WTC11 (cell line): ENCODE data around the gene AKTIP.

ENCODE experiments used
- CTCF ChIP-seq: fragments of 200-600 bp; IDR thresholded peaks from 2 replicates; pipeline ENCODE4 v1.8.0; 2022; ENCODE audit warnings: antibody characterized with exemption
- E2F4 ChIP-seq: sonication (generic); formaldehyde crosslinking; IDR thresholded peaks from 2 replicates; pipeline ENCODE4 v1.8.1; 2022; ENCODE audit warnings: low read depth, mild to moderate bottlenecking, moderate library complexity, missing genetic modification reagents, borderline replicate concordance
- IRF1 ChIP-seq: sonication (generic); formaldehyde crosslinking; IDR thresholded peaks from 2 replicates; pipeline ENCODE4 v1.8.0; 2023; ENCODE audit warnings: missing genetic modification reagents
- PRRX2 ChIP-seq: fragments of 250-450 bp; sonication (Bioruptor Pico); IDR thresholded peaks from 2 replicates; pipeline ENCODE4 v1.8.0; 2021; ENCODE audit warnings: mild to moderate bottlenecking
- TF ChIP-seq, protein P1 (sequence below): sonication (generic); formaldehyde crosslinking; IDR thresholded peaks from 2 replicates; pipeline ENCODE4 v1.8.0; 2022; ENCODE audit warnings: mild to moderate bottlenecking, missing genetic modification reagents
- TF ChIP-seq, protein P2 (sequence below): sonication (generic); formaldehyde crosslinking; IDR thresholded peaks from 2 replicates; pipeline ENCODE4 v1.8.1; 2023; ENCODE audit warnings: mild to moderate bottlenecking, missing genetic modification reagents, borderline replicate concordance

- TF ChIP-seq CTCF (no peak), PRRX2 (CRISPR knock-in tag) (no peak), E2F4 (no peak), IRF1 (no peak)
- TF ChIP-seq, protein P1, sequence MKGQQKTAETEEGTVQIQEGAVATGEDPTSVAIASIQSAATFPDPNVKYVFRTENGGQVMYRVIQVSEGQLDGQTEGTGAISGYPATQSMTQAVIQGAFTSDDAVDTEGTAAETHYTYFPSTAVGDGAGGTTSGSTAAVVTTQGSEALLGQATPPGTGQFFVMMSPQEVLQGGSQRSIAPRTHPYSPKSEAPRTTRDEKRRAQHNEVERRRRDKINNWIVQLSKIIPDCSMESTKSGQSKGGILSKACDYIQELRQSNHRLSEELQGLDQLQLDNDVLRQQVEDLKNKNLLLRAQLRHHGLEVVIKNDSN = no peak
- TF ChIP-seq, protein P2, sequence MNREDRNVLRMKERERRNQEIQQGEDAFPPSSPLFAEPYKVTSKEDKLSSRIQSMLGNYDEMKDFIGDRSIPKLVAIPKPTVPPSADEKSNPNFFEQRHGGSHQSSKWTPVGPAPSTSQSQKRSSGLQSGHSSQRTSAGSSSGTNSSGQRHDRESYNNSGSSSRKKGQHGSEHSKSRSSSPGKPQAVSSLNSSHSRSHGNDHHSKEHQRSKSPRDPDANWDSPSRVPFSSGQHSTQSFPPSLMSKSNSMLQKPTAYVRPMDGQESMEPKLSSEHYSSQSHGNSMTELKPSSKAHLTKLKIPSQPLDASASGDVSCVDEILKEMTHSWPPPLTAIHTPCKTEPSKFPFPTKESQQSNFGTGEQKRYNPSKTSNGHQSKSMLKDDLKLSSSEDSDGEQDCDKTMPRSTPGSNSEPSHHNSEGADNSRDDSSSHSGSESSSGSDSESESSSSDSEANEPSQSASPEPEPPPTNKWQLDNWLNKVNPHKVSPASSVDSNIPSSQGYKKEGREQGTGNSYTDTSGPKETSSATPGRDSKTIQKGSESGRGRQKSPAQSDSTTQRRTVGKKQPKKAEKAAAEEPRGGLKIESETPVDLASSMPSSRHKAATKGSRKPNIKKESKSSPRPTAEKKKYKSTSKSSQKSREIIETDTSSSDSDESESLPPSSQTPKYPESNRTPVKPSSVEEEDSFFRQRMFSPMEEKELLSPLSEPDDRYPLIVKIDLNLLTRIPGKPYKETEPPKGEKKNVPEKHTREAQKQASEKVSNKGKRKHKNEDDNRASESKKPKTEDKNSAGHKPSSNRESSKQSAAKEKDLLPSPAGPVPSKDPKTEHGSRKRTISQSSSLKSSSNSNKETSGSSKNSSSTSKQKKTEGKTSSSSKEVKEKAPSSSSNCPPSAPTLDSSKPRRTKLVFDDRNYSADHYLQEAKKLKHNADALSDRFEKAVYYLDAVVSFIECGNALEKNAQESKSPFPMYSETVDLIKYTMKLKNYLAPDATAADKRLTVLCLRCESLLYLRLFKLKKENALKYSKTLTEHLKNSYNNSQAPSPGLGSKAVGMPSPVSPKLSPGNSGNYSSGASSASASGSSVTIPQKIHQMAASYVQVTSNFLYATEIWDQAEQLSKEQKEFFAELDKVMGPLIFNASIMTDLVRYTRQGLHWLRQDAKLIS (CRISPR knock-in tag) = no peak
These were observed 12.8 kb upstream of the AKTIP start for GRCh38 chr16:53515811-53516210.
